Neuronal stem cell (in vitro differentiated cells): ENCODE results near the gene SHC3.

Experiments used
- DNase-seq: peaks from one replicate; pipeline ENCODE4 v3.0.0-alpha.2; 2013; ENCODE audit warnings: low spot score
- H2AFZ ChIP-seq: one replicate; pipeline ENCODE4 v1.6.1; 2013; ENCODE audit warnings: mild to moderate bottlenecking, low read length, inconsistent platforms
- H2AK5ac ChIP-seq: 2 replicates; pipeline ENCODE4 v1.6.1; 2013; ENCODE audit warnings: low read depth, mild to moderate bottlenecking, inconsistent platforms, low read length, moderate library complexity, mixed read lengths
- H2BK120ac ChIP-seq: 2 replicates; pipeline ENCODE4 v1.6.1; 2013; ENCODE audit warnings: low read depth, mild to moderate bottlenecking, inconsistent platforms, low read length, moderate library complexity, mixed read lengths
- H2BK12ac ChIP-seq: one replicate; pipeline ENCODE4 v1.6.1; 2013; ENCODE audit warnings: low read length, inconsistent platforms
- H2BK15ac ChIP-seq: 2 replicates; pipeline ENCODE4 v1.6.1; 2013; ENCODE audit warnings: mild to moderate bottlenecking, low read length, inconsistent platforms, mixed read lengths
- H2BK5ac ChIP-seq: one replicate; pipeline ENCODE4 v1.6.1; 2013; ENCODE audit warnings: inconsistent platforms, mild to moderate bottlenecking, low read length, moderate library complexity
- H3K14ac ChIP-seq: one replicate; pipeline ENCODE4 v1.6.1; 2013; ENCODE audit warnings: low read length, inconsistent platforms
- H3K18ac ChIP-seq: 2 replicates; pipeline ENCODE4 v1.6.1; 2013; ENCODE audit warnings: low read length, inconsistent platforms
- H3K23ac ChIP-seq: 2 replicates; pipeline ENCODE4 v1.6.1; 2013; ENCODE audit warnings: low read depth, mild to moderate bottlenecking, mixed read lengths, low read length, inconsistent platforms; ENCODE audit not compliant: poor library complexity
- H3K27ac ChIP-seq: replicated peaks from 3 replicates; pipeline ENCODE4 v1.5.1; 2013; ENCODE audit warnings: low read length, inconsistent platforms
- H3K27me3 ChIP-seq, 3 experiments: 2 replicates each; pipeline ENCODE4 v1.6.1; 2013; ENCODE audit warnings: low read length in 3 of 3, mild to moderate bottlenecking in 2 of 3, inconsistent platforms in 1 of 3, low read depth in 1 of 3, mixed read lengths in 1 of 3, moderate library complexity in 1 of 3; ENCODE audit not compliant: control insufficient read depth in 3 of 3, insufficient read depth in 3 of 3
- H3K36me3 ChIP-seq, 2 donors: replicated peaks in 1 of 2; 2 replicates each; pipeline ENCODE4 v1.6.1; 2013; ENCODE audit warnings: low read length in 2 of 2; ENCODE audit not compliant: control insufficient read depth in 2 of 2, insufficient read depth in 2 of 2
- H3K4ac ChIP-seq: 2 replicates; pipeline ENCODE4 v1.6.1; 2013; ENCODE audit warnings: inconsistent platforms, mild to moderate bottlenecking, low read length, moderate library complexity
- H3K4me1 ChIP-seq, 2 donors: 1 replicate in 1 of 2; 2 replicates in 1 of 2; pipeline ENCODE4 v1.6.1; 2013; ENCODE audit warnings: low read length in 2 of 2, low read depth in 1 of 2; ENCODE audit not compliant: control insufficient read depth in 2 of 2, insufficient read depth in 1 of 2
- H3K4me2 ChIP-seq: one replicate; pipeline ENCODE4 v1.6.1; 2013; ENCODE audit warnings: mild to moderate bottlenecking, low read length, inconsistent platforms; ENCODE audit not compliant: insufficient read depth, poor library complexity, severe bottlenecking
- H3K4me3 ChIP-seq, 2 donors: 2 replicates each; pipeline ENCODE4 v1.5.1; 2013; ENCODE audit warnings: low read length in 2 of 2, mild to moderate bottlenecking in 2 of 2, inconsistent platforms in 1 of 2, moderate library complexity in 1 of 2
- H3K79me1 ChIP-seq: one replicate; pipeline ENCODE4 v1.6.1; 2013; ENCODE audit warnings: low read depth, mild to moderate bottlenecking, inconsistent platforms, low read length, moderate library complexity
- H3K9ac ChIP-seq: one replicate; pipeline ENCODE4 v1.6.1; 2013; ENCODE audit warnings: mild to moderate bottlenecking, low read depth, low read length, inconsistent platforms; ENCODE audit not compliant: poor library complexity
- H3K9me3 ChIP-seq, 2 donors: replicated peaks in 1 of 2; 2 replicates each; pipeline versions ENCODE3 to v1.6.1; 2013; ENCODE audit warnings: low read length in 2 of 2, mild to moderate bottlenecking in 2 of 2, inconsistent platforms in 1 of 2, low read depth in 1 of 2, mixed read lengths in 1 of 2, moderate library complexity in 1 of 2; ENCODE audit not compliant: control insufficient read depth in 2 of 2, insufficient read depth in 1 of 2
- H4K8ac ChIP-seq: one replicate; pipeline ENCODE4 v1.6.1; 2013; ENCODE audit warnings: low read depth, mild to moderate bottlenecking, inconsistent platforms, low read length, moderate library complexity
- H4K91ac ChIP-seq: one replicate; pipeline ENCODE4 v1.6.1; 2013; ENCODE audit warnings: low read length, low read depth, mild to moderate bottlenecking, inconsistent platforms; ENCODE audit not compliant: poor library complexity
- WGBS, 2 donors: extraction: QIAGEN DNeasy Blood & Tissue Kit; methylation state at CpG; one replicate each; pipeline ENCODE4 v1.1.7; 2013; ENCODE audit warnings: missing lambda C conversion rate in 2 of 2, mixed read lengths in 1 of 2; ENCODE audit not compliant: insufficient read length in 2 of 2, insufficient replicate concordance in 1 of 2; ENCODE audit errors: extremely low coverage in 2 of 2; 5-methylcytosine and 5-hydroxymethylcytosine counted together

Gene SHC3

GRCh38 chr9:89120704-89121103 is 57.9 kb downstream of the SHC3 start:
- no peak overlapping the region for H3K14ac ChIP-seq
- no peak overlapping the region for H4K8ac ChIP-seq
- H3K4me3 ChIP-seq = no peak overlapping the region
- no peak overlapping the region for H3K4ac ChIP-seq
- no peak overlapping the region for H3K4me2 ChIP-seq
- H2BK120ac ChIP-seq = no peak overlapping the region
- H3K23ac ChIP-seq = no peak overlapping the region
- H3K79me1 ChIP-seq = no peaks in the 10 kb centered on the region
- no peaks in the 10 kb centered on the region for H3K27me3 ChIP-seq
- no peak overlapping the region for H3K18ac ChIP-seq
- H3K9ac ChIP-seq = no peak overlapping the region
- no peak overlapping the region for H3K27ac ChIP-seq
- H2BK12ac ChIP-seq = no peak overlapping the region
- no peak overlapping the region for H2BK15ac ChIP-seq
- peaks cover 0 to 2% of the 10 kb centered on the region in 2 donors for H3K36me3 ChIP-seq
- H2AK5ac ChIP-seq = no peak overlapping the region
- peaks cover 7 to 16% of the 10 kb centered on the region in 2 donors for H3K9me3 ChIP-seq
- DNase-seq = no peak
- H4K91ac ChIP-seq = no peak overlapping the region
- H2BK5ac ChIP-seq = no peak overlapping the region
- WGBS, 2 donors = no CpG with 5 or more reads among the region's 3 CpGs
- H3K4me1 ChIP-seq = no peaks in the 10 kb centered on the region
- H2AFZ ChIP-seq = no peak overlapping the region

DNA sequence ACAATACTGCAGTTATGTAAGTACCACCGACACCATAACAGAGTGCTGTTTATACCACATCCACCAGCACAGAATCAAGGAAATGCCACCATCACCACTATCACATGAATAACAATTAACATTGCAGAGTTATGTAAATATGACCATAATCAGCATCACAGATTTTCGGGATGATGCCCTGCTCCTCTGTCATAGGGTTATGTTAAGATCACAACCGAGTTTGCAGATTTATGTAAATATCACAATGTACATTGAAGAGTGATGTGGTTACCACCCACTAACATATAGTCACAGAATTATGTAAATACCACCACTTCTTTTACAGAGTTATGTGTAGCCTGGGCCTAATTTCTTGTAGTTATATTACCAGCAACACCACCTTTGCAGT is 61.8 kb downstream of the SHC3 start:
- no CpG with 5 or more reads among the region's 3 CpGs for WGBS, 2 donors
- Histone ChIP-seq H3K23ac (no peak overlapping the region), H3K4me1 (no peaks in the 10 kb centered on the region)

GRCh38 chr9:89116064-89116804 is 62.4 kb downstream of the SHC3 start:
- Histone ChIP-seq H3K4me3 (no peak overlapping the region), H3K4me1 (no peaks in the 10 kb centered on the region), H2BK5ac (no peak overlapping the region), H2BK120ac (no peak overlapping the region), H3K4me2 (no peak overlapping the region), H3K4ac (no peak overlapping the region), H3K9ac (no peak overlapping the region), H3K9me3 (peaks cover 4 to 8% of the 10 kb centered on the region in 2 donors), H3K79me1 (peaks cover 2% of the 10 kb centered on the region), H4K91ac (no peak overlapping the region), H3K27ac (no peak overlapping the region), H3K14ac (no peak overlapping the region), H3K36me3 (peaks cover 0 to 2% of the 10 kb centered on the region in 2 donors), H3K27me3 (no peaks in the 10 kb centered on the region), H2BK12ac (no peak overlapping the region), H3K18ac (no peak overlapping the region), H3K23ac (no peak overlapping the region), H4K8ac (no peak overlapping the region), H2BK15ac (no peak overlapping the region), H2AK5ac (no peak overlapping the region), H2AFZ (no peak overlapping the region)
- WGBS, 2 donors = no CpG with 5 or more reads among the region's 8 CpGs
- no peak for DNase-seq

More for the DNA sequence above, 61.8 kb downstream of the SHC3 start:
- Histone ChIP-seq H2BK120ac (no peak overlapping the region), H3K4ac (no peak overlapping the region), H3K9ac (no peak overlapping the region), H2AK5ac (no peak overlapping the region), H3K18ac (no peak overlapping the region), H2AFZ (no peak overlapping the region), H3K27ac (no peak overlapping the region), H3K36me3 (peaks cover 0 to 2% of the 10 kb centered on the region in 2 donors), H3K14ac (no peak overlapping the region), H2BK15ac (no peak overlapping the region), H4K91ac (no peak overlapping the region), H3K4me2 (no peak overlapping the region), H3K27me3 (no peaks in the 10 kb centered on the region), H2BK12ac (no peak overlapping the region), H2BK5ac (no peak overlapping the region), H3K79me1 (peaks cover 2% of the 10 kb centered on the region), H4K8ac (no peak overlapping the region), H3K4me3 (no peak overlapping the region), H3K9me3 (peaks cover 4 to 8% of the 10 kb centered on the region in 2 donors)
- no peak for DNase-seq

DNA sequence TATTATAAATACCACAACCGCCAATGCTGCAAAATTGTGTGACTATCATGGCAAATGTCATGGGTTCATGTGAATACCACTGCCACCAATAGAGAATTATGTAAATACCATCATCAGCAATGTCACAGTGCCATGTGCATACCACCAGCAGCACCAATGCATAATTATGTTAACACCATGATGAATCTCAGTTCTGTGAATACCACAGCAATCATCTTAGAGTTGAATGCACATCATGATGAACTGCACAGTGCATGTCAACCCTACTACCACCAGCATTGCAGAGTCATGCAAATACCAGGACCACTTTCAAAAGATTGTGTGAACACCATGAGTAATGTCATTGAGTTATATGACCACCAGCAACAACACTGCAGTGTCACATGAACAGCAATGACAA is 63.2 kb downstream of the SHC3 start:
- Histone ChIP-seq H3K14ac (no peak overlapping the region), H3K4me1 (no peaks in the 10 kb centered on the region), H2AFZ (no peak overlapping the region), H3K18ac (no peak overlapping the region), H3K79me1 (peaks cover 2% of the 10 kb centered on the region), H3K27ac (no peak overlapping the region), H3K23ac (no peak overlapping the region), H2BK120ac (no peak overlapping the region), H2BK12ac (no peak overlapping the region), H3K36me3 (peaks cover 0 to 2% of the 10 kb centered on the region in 2 donors), H3K9ac (no peak overlapping the region), H3K4me3 (no peak overlapping the region), H3K4me2 (no peak overlapping the region), H3K9me3 (peaks cover 6 to 8% of the 10 kb centered on the region in 2 donors), H2BK15ac (no peak overlapping the region), H4K8ac (no peak overlapping the region), H2AK5ac (no peak overlapping the region), H4K91ac (no peak overlapping the region), H3K4ac (no peak overlapping the region), H2BK5ac (no peak overlapping the region), H3K27me3 (no peaks in the 10 kb centered on the region)
- WGBS, 2 donors = no CpG with 5 or more reads among the region's 1 CpG
- DNase-seq = no peak
